ENCODE results near the gene ANKRD31.

ANKRD31 gene

GRCh38 chr5:75021800-75022199 lies 214.9 kb downstream of the ANKRD31 start:
- Histone ChIP-seq H3K9me3 (ENCODE audit: low read length) (no peaks in the 10 kb centered on the region), H3K27ac (ENCODE audit: low read depth, low read length) (no peak overlapping the region), H3K9ac (ENCODE audit: low read length) (no peak overlapping the region), H3K4me3 (ENCODE audit: low read depth in 1 of 2, low read length in 2 of 2) (no peak overlapping the region), H3K27me3 (ENCODE audit: control insufficient read depth in 1 of 2, insufficient read depth in 2 of 2, low read length in 2 of 2) (no peaks in the 10 kb centered on the region), H3K36me3 (ENCODE audit: insufficient read depth, low read length) (no peaks in the 10 kb centered on the region), H3K4me1 (ENCODE audit: insufficient read depth, low read length) (no peaks in the 10 kb centered on the region)

DNA sequence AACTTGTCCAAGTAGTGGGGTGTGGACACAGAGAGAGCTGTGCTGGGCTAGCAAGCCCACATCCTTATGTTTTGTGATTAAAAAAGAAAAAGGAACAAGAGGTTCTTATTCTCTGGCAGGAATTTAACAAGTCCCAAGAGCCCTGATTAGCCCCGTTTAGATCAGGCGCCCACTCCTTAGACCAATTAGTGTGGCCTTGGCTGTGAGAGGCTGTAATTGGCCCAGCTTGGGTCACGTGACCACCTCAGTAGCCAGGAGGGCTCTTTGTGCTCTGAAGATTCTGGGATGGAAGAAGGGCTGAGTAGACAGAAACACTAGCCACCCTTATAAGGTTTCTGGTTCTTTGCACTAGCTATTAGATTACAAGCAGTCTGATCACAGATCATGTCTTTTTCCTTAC lies 215.5 kb downstream of the ANKRD31 start:
- H3K4me1 ChIP-seq (ENCODE audit: insufficient read depth, low read length) = no peaks in the 10 kb centered on the region
- no peak overlapping the region for H3K27ac ChIP-seq (ENCODE audit: low read depth, low read length)
- H3K27me3 ChIP-seq (ENCODE audit: control insufficient read depth in 1 of 2, insufficient read depth in 2 of 2, low read length in 2 of 2) = no peaks in the 10 kb centered on the region
- no peaks in the 10 kb centered on the region for H3K9me3 ChIP-seq (ENCODE audit: low read length)
- H3K9ac ChIP-seq (ENCODE audit: low read length) = no peak overlapping the region
- no peak overlapping the region for H3K4me3 ChIP-seq (ENCODE audit: low read depth in 1 of 2, low read length in 2 of 2)
- H3K36me3 ChIP-seq (ENCODE audit: insufficient read depth, low read length) = no peaks in the 10 kb centered on the region

DNA sequence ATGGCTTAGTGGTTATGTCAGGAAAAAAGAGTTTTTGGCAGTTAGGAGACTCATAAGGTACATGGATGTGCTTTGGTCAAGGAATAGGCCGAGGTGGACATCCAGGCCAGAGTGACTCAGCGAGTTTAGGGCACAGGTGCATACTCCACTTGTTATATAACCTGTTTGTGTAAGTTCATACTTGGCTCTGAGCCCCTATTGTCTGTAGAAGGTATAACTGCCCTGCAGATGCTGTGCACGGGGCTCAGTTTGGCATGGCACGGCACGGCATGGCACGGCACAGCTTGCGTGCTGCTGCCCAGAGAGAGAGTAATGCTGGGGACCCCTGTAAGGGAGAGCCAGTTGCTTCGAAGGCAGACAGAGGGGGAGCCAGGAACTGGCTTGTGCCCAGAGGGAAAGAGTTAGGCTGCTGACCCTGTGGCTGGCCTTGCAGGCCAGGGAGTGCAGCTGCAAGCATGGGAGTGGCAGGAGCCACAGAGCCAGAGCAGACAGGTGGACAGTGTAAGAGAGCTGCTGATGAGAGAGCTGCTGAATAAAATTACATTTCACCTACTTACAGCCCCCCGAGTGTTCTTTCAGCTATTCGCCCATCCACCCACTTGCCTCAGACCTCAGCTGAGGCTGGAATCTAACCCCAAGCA lies 216.5 kb downstream of the ANKRD31 start:
- no peaks in the 10 kb centered on the region for H3K36me3 ChIP-seq (ENCODE audit: insufficient read depth, low read length)
- no peak overlapping the region for H3K4me3 ChIP-seq (ENCODE audit: low read depth in 1 of 2, low read length in 2 of 2)
- no peak overlapping the region for H3K9ac ChIP-seq (ENCODE audit: low read length)
- H3K9me3 ChIP-seq (ENCODE audit: low read length) = no peaks in the 10 kb centered on the region
- H3K4me1 ChIP-seq (ENCODE audit: insufficient read depth, low read length) = no peaks in the 10 kb centered on the region
- H3K27ac ChIP-seq (ENCODE audit: low read depth, low read length) = no peak overlapping the region
- H3K27me3 ChIP-seq (ENCODE audit: control insufficient read depth in 1 of 2, insufficient read depth in 2 of 2, low read length in 2 of 2) = no peaks in the 10 kb centered on the region

GRCh38 chr5:75018805-75019587 lies 217.7 kb downstream of the ANKRD31 start:
- no peak overlapping the region for H3K9ac ChIP-seq (ENCODE audit: low read length)
- H3K27ac ChIP-seq (ENCODE audit: low read depth, low read length) = no peak overlapping the region
- no peaks in the 10 kb centered on the region for H3K27me3 ChIP-seq (ENCODE audit: control insufficient read depth in 1 of 2, insufficient read depth in 2 of 2, low read length in 2 of 2)
- no peaks in the 10 kb centered on the region for H3K4me1 ChIP-seq (ENCODE audit: insufficient read depth, low read length)
- no peak overlapping the region for H3K4me3 ChIP-seq (ENCODE audit: low read depth in 1 of 2, low read length in 2 of 2)
- H3K36me3 ChIP-seq (ENCODE audit: insufficient read depth, low read length) = no peaks in the 10 kb centered on the region
- no peaks in the 10 kb centered on the region for H3K9me3 ChIP-seq (ENCODE audit: low read length)

Measured in muscle layer of colon (tissue), 2 donors.